Mesendoderm (in vitro differentiated cells): Measurements from ENCODE around the gene ZNF563.
"Not testable (repeated sequence)": the region's sequence is repeated elsewhere in the genome, so short reads cannot be mapped to it uniquely, and the experiment has no call there.

ENCODE experiments used
- DNase-seq: peaks from one replicate; pipeline ENCODE4 v3.0.0; 2013
- H2AK5ac ChIP-seq: 2 replicates; pipeline ENCODE4 v1.6.1; 2013; ENCODE audit warnings: low read length, inconsistent platforms
- H2BK120ac ChIP-seq: 2 replicates; pipeline ENCODE4 v1.6.1; 2013; ENCODE audit warnings: low read depth, mild to moderate bottlenecking, low read length, moderate library complexity, mixed read lengths
- H2BK15ac ChIP-seq: replicated peaks from 2 replicates; pipeline ENCODE4 v1.6.1; 2013; ENCODE audit warnings: low read depth, mild to moderate bottlenecking, moderate library complexity
- H2BK5ac ChIP-seq: 2 replicates; pipeline ENCODE4 v1.6.1; 2013; ENCODE audit warnings: low read length, inconsistent platforms
- H3K18ac ChIP-seq: 2 replicates; pipeline ENCODE4 v1.6.1; 2013; ENCODE audit warnings: mild to moderate bottlenecking, low read length, mixed read lengths
- H3K23ac ChIP-seq: one replicate; pipeline ENCODE4 v1.6.1; 2013; ENCODE audit warnings: low read length
- H3K27ac ChIP-seq: 2 replicates; pipeline ENCODE4 v1.5.1; 2013; ENCODE audit warnings: low read depth, mild to moderate bottlenecking, inconsistent platforms, low read length, moderate library complexity
- H3K27me3 ChIP-seq: 2 replicates; pipeline ENCODE4 v1.6.1; 2013; ENCODE audit warnings: low read length, control low read depth, mild to moderate bottlenecking, inconsistent platforms; ENCODE audit not compliant: insufficient read depth, poor library complexity
- H3K36me3 ChIP-seq: 2 replicates; pipeline ENCODE4 v1.6.1; 2013; ENCODE audit warnings: low read length, inconsistent platforms; ENCODE audit not compliant: control insufficient read depth, insufficient read depth
- H3K4ac ChIP-seq: one replicate; pipeline ENCODE4 v1.6.1; 2013; ENCODE audit warnings: low read depth, mild to moderate bottlenecking, low read length, moderate library complexity
- H3K4me1 ChIP-seq: 2 replicates; pipeline ENCODE4 v1.6.1; 2013; ENCODE audit warnings: low read depth, low read length, inconsistent platforms; ENCODE audit not compliant: control insufficient read depth
- H3K4me2 ChIP-seq: 2 replicates; pipeline ENCODE4 v1.6.1; 2013; ENCODE audit warnings: low read length
- H3K4me3 ChIP-seq: 2 replicates; pipeline ENCODE4 v1.5.1; 2013; ENCODE audit warnings: mild to moderate bottlenecking, low read length
- H3K56ac ChIP-seq: one replicate; pipeline ENCODE4 v1.6.1; 2013; ENCODE audit warnings: low read length
- H3K79me1 ChIP-seq: 2 replicates; pipeline ENCODE4 v1.6.1; 2013; ENCODE audit warnings: low read length, inconsistent platforms
- H3K79me2 ChIP-seq: 2 replicates; pipeline ENCODE4 v1.6.1; 2013; ENCODE audit warnings: mild to moderate bottlenecking, low read length; ENCODE audit not compliant: control insufficient read depth, insufficient read depth
- H3K9ac ChIP-seq: 2 replicates; pipeline ENCODE4 v1.6.1; 2013; ENCODE audit warnings: low read length, inconsistent platforms
- H4K5ac ChIP-seq: one replicate; pipeline ENCODE4 v1.6.1; 2013; ENCODE audit warnings: low read length
- H4K8ac ChIP-seq: one replicate; pipeline ENCODE4 v1.6.1; 2013; ENCODE audit warnings: low read depth, mild to moderate bottlenecking, control low read depth, low read length, moderate library complexity
- WGBS: extraction: QIAGEN DNeasy Blood & Tissue Kit; methylation state at CpG from one replicate; pipeline ENCODE4 v1.1.7; 2013; ENCODE audit warnings: low lambda C conversion rate, missing lambda C conversion rate; ENCODE audit not compliant: insufficient coverage; ENCODE audit errors: extremely low coverage; 5-methylcytosine and 5-hydroxymethylcytosine counted together

ZNF563 gene

GRCh38 chr19:12314553-12314952, 18.9 kb downstream of the ZNF563 start:
- H3K56ac ChIP-seq, result no peak overlapping the region

GRCh38 chr19:12308891-12309290, 24.5 kb downstream of the ZNF563 start:
- not testable (repeated sequence) for H3K4me1 ChIP-seq, H3K9ac ChIP-seq, H2AK5ac ChIP-seq, H3K79me1 ChIP-seq, H2BK120ac ChIP-seq, H4K5ac ChIP-seq, H2BK15ac ChIP-seq, H3K4me2 ChIP-seq, H3K23ac ChIP-seq, DNase-seq, H2BK5ac ChIP-seq, H4K8ac ChIP-seq, H3K56ac ChIP-seq, H3K27ac ChIP-seq, H3K27me3 ChIP-seq, H3K4me3 ChIP-seq, H3K4ac ChIP-seq, H3K79me2 ChIP-seq, H3K18ac ChIP-seq, H3K36me3 ChIP-seq
- WGBS, result no CpG with 5 or more reads among the region's 12 CpGs

More at GRCh38 chr19:12314553-12314952, 18.9 kb downstream of the ZNF563 start:
- no peak overlapping the region for H2AK5ac ChIP-seq
- no peak overlapping the region for H3K9ac ChIP-seq
- H2BK120ac ChIP-seq, result no peak overlapping the region
- no peak overlapping the region for H3K27ac ChIP-seq
- no CpG with 5 or more reads among the region's 7 CpGs for WGBS
- H4K5ac ChIP-seq, result no peak overlapping the region
- H3K23ac ChIP-seq, result no peak overlapping the region
- no peaks in the 10 kb centered on the region for H3K79me2 ChIP-seq
- DNase-seq, result no peak
- no peak overlapping the region for H2BK15ac ChIP-seq
- H4K8ac ChIP-seq, result no peak overlapping the region
- no peak overlapping the region for H3K4me3 ChIP-seq
- no peak overlapping the region for H3K4ac ChIP-seq
- H3K27me3 ChIP-seq, result no peaks in the 10 kb centered on the region
- no peak overlapping the region for H2BK5ac ChIP-seq
- H3K4me2 ChIP-seq, result no peak overlapping the region
- no peaks in the 10 kb centered on the region for H3K79me1 ChIP-seq
- no peaks in the 10 kb centered on the region for H3K36me3 ChIP-seq
- no peak overlapping the region for H3K18ac ChIP-seq
- H3K4me1 ChIP-seq, result no peaks in the 10 kb centered on the region

GRCh38 chr19:12295191-12295590, 38.2 kb downstream of the ZNF563 start:
- peak overlapping the region; percentile 43 for H3K4me3 ChIP-seq
- no peak overlapping the region for H4K5ac ChIP-seq
- WGBS, result no CpG with 5 or more reads among the region's 11 CpGs
- H3K4me2 ChIP-seq, result peak overlapping the region; percentile 77
- no peak overlapping the region for H3K23ac ChIP-seq
- peak overlapping the region; percentile 41 for H3K27ac ChIP-seq
- peak overlapping the region; percentile 100 for H4K8ac ChIP-seq
- peaks cover 4% of the 10 kb centered on the region for H3K79me1 ChIP-seq
- H2AK5ac ChIP-seq, result no peak overlapping the region
- peak overlapping the region; percentile 75 for H3K9ac ChIP-seq
- peaks cover 3% of the 10 kb centered on the region for H3K79me2 ChIP-seq
- no peaks in the 10 kb centered on the region for H3K27me3 ChIP-seq
- H3K4me1 ChIP-seq, result peaks cover 2% of the 10 kb centered on the region
- no peak for DNase-seq
- H3K56ac ChIP-seq, result peak overlapping the region; percentile 90
- no peak overlapping the region for H3K4ac ChIP-seq
- H2BK15ac ChIP-seq, result no peak overlapping the region
- no peak overlapping the region for H2BK120ac ChIP-seq
- H3K18ac ChIP-seq, result peak overlapping the region; percentile 85
- no peak overlapping the region for H2BK5ac ChIP-seq
- no peaks in the 10 kb centered on the region for H3K36me3 ChIP-seq

GRCh38 chr19:12294249-12295158, 38.9 kb downstream of the ZNF563 start, which contains the start of gene ZNF44:
ZNF44 (minus strand) TSS chr19:12294883; CDS start chr19:12294694, 189 bp downstream.
- peak within 1 kb of the TSS; percentile 91 for H3K56ac ChIP-seq
- no peaks in the 10 kb centered on the region for H3K27me3 ChIP-seq
- peak within 1 kb of the TSS; percentile 100 for H4K8ac ChIP-seq
- H2BK15ac ChIP-seq, result no peak within 1 kb of the TSS
- H4K5ac ChIP-seq, result no peak within 1 kb of the TSS
- no peak within 1 kb of the TSS for H2BK5ac ChIP-seq
- WGBS, result no CpG with 5 or more reads among the region's 66 CpGs
- peak within 1 kb of the TSS; percentile 88 for H3K18ac ChIP-seq
- H3K4me3 ChIP-seq, result peak within 1 kb of the TSS; percentile 89
- H3K79me1 ChIP-seq, result peaks cover 4% of the 10 kb centered on the region
- peaks cover 2% of the 10 kb centered on the region for H3K4me1 ChIP-seq
- peak within 1 kb of the TSS; percentile 75 for H3K9ac ChIP-seq
- no peaks in the 10 kb centered on the region for H3K36me3 ChIP-seq
- peak within 1 kb of the TSS; percentile 41 for H3K27ac ChIP-seq
- H3K4ac ChIP-seq, result peak within 1 kb of the TSS; percentile 50
- H3K4me2 ChIP-seq, result peak within 1 kb of the TSS; percentile 77
- DNase-seq, result peak; percentile 99
- no peak within 1 kb of the TSS for H2BK120ac ChIP-seq
- no peak within 1 kb of the TSS for H3K23ac ChIP-seq
- H2AK5ac ChIP-seq, result no peak within 1 kb of the TSS
- peaks cover 3% of the 10 kb centered on the region for H3K79me2 ChIP-seq

GRCh38 chr19:12293777-12294248, 39.6 kb downstream of the ZNF563 start:
- Histone ChIP-seq H4K5ac (no peak overlapping the region), H2BK120ac (no peak overlapping the region), H3K9ac (peak overlapping the region; percentile 59), H2AK5ac (no peak overlapping the region), H3K23ac (no peak overlapping the region), H3K79me1 (peaks cover 4% of the 10 kb centered on the region), H4K8ac (no peak overlapping the region), H3K4me2 (peak overlapping the region; percentile 58), H3K27me3 (no peaks in the 10 kb centered on the region), H2BK15ac (no peak overlapping the region), H3K27ac (peak overlapping the region; percentile 31), H3K56ac (peak overlapping the region; percentile 91), H3K79me2 (peaks cover 3% of the 10 kb centered on the region), H3K18ac (peak overlapping the region; percentile 88), H3K4me3 (peak overlapping the region; percentile 89), H3K36me3 (no peaks in the 10 kb centered on the region), H3K4ac (peak overlapping the region; percentile 50), H3K4me1 (peaks cover 2% of the 10 kb centered on the region), H2BK5ac (no peak overlapping the region)
- no CpG with 5 or more reads among the region's 18 CpGs for WGBS
- peak; percentile 94 for DNase-seq
